Upper lobe of left lung (tissue), 4 donors: Measurements from ENCODE around the gene EPB41L4B.

Experiments used
- POLR2A ChIP-seq, 4 donors: fragments of 450-650 bp; IDR thresholded peaks; one replicate each; pipeline ENCODE4 v1.5.1; 2016 to 2017; ENCODE audit warnings: antibody characterized with exemption in 4 of 4, mild to moderate bottlenecking in 2 of 4
- TF ChIP-seq, protein P1 (sequence below), 6 experiments: fragments of 450-650 bp in 4 of 6; fragments of 200-600 bp in 2 of 6; sonication (generic) in 2 of 6; IDR thresholded peaks; one replicate each; pipeline ENCODE4 v1.5.1; 2016 to 2019; ENCODE audit warnings: antibody characterized with exemption in 6 of 6

DNA sequence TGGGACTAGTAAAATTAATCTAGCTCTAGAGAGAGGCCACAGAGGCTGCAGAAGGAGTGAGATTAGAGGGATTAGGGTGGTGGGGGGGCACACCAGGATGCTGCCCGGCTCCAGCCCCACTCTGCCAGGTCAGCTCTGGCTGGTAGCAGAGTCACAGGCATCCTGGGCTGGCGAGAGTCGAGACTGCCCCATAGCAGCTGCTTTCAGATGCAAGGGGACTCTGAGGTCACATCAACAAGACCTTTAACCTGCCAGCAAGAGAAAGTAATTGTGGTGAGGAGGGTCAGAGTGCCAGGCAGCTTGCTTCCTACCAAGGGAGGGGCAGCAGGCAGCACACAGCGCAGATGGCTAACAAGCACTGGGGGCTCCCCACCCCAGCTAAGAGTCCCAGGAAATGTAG lies 7.5 kb downstream of the EPB41L4B start:
- TF ChIP-seq, protein P1, sequence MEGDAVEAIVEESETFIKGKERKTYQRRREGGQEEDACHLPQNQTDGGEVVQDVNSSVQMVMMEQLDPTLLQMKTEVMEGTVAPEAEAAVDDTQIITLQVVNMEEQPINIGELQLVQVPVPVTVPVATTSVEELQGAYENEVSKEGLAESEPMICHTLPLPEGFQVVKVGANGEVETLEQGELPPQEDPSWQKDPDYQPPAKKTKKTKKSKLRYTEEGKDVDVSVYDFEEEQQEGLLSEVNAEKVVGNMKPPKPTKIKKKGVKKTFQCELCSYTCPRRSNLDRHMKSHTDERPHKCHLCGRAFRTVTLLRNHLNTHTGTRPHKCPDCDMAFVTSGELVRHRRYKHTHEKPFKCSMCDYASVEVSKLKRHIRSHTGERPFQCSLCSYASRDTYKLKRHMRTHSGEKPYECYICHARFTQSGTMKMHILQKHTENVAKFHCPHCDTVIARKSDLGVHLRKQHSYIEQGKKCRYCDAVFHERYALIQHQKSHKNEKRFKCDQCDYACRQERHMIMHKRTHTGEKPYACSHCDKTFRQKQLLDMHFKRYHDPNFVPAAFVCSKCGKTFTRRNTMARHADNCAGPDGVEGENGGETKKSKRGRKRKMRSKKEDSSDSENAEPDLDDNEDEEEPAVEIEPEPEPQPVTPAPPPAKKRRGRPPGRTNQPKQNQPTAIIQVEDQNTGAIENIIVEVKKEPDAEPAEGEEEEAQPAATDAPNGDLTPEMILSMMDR (IDR thresholded peaks at IDR 0.05) = no peak
- no peak for TF ChIP-seq POLR2A (IDR thresholded peaks at IDR 0.05)
